Peyer's patch (tissue), 4 donors: ENCODE results near the gene CAMKV.

Source experiments
- POLR2A ChIP-seq, 2 donors: fragments of 450-650 bp; IDR thresholded peaks; one replicate each; pipeline ENCODE4 v1.5.1; 2017; ENCODE audit warnings: antibody characterized with exemption in 2 of 2, mild to moderate bottlenecking in 2 of 2, moderate library complexity in 2 of 2
- TF ChIP-seq, protein P1 (sequence below), 6 experiments: fragments of 450-650 bp in 4 of 6; fragments of 200-600 bp in 2 of 6; sonication (generic) in 1 of 6; IDR thresholded peaks; one replicate each; pipeline ENCODE4 v1.5.1; 2017 to 2019; ENCODE audit warnings: antibody characterized with exemption in 6 of 6, mild to moderate bottlenecking in 3 of 6, moderate library complexity in 1 of 6

GRCh38 chr3:49906073-49906743 is 36.5 kb upstream of the CAMKV start:
- TF ChIP-seq, protein P1, sequence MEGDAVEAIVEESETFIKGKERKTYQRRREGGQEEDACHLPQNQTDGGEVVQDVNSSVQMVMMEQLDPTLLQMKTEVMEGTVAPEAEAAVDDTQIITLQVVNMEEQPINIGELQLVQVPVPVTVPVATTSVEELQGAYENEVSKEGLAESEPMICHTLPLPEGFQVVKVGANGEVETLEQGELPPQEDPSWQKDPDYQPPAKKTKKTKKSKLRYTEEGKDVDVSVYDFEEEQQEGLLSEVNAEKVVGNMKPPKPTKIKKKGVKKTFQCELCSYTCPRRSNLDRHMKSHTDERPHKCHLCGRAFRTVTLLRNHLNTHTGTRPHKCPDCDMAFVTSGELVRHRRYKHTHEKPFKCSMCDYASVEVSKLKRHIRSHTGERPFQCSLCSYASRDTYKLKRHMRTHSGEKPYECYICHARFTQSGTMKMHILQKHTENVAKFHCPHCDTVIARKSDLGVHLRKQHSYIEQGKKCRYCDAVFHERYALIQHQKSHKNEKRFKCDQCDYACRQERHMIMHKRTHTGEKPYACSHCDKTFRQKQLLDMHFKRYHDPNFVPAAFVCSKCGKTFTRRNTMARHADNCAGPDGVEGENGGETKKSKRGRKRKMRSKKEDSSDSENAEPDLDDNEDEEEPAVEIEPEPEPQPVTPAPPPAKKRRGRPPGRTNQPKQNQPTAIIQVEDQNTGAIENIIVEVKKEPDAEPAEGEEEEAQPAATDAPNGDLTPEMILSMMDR (IDR thresholded peaks at IDR 0.05), result peak in 5 of 6 experiments; percentile 8 to 78 (median 70)
- TF ChIP-seq POLR2A (IDR thresholded peaks at IDR 0.05), result peak in 1 of 2 donors; percentile 72
